Caco-2 (cell line): ENCODE measurements around the gene CLDN7. TPM values are rescaled to one million over a fixed set of nuclear protein-coding genes. Genes with fewer than 3 reads are reported as not detected.
A peak's percentile ranks its signal among the peaks of the same experiment; 100 is the strongest.

Experiments
- BruUV-seq: library from RNA; stranded (reverse); fragments of 400-500 nt; replicated peaks from 2 replicates; lab custom pipeline; 2021; lab: Mats Ljungman, UMichigan
- CTCF ChIA-PET: fragments of 300-600 bp; sonication (Branson Sonifier 250); formaldehyde crosslinking; loops from one replicate; lab custom pipeline; 2022; ENCODE audit warnings: antibody characterized with exemption; lab: Charles Lee
- POLR2A ChIA-PET: fragments of 300-600 bp; sonication (Branson Sonifier 250); formaldehyde crosslinking; loops from one replicate; lab custom pipeline; 2022; ENCODE audit warnings: antibody characterized with exemption; lab: Charles Lee
- DNase-seq, 2 experiments: peaks; one replicate each; pipeline versions ENCODE4 v3.0.0 to v3.0.0-alpha.2; 2020 to 2022
- H3K27me3 ChIP-seq: replicated peaks from 2 replicates; pipeline ENCODE4 v1.6.0; 2011; ENCODE audit warnings: low read length; ENCODE audit not compliant: control insufficient read depth, insufficient read depth
- H3K36me3 ChIP-seq: 2 replicates; pipeline ENCODE4 v1.5.1; 2011; ENCODE audit warnings: low read length; ENCODE audit not compliant: control insufficient read depth, insufficient read depth
- H3K4me1 ChIP-seq: fragments of 250-450 bp; sonication (Bioruptor Pico); 2 replicates; pipeline ENCODE4 v1.5.1; 2020; ENCODE audit warnings: mild to moderate bottlenecking
- H3K4me3 ChIP-seq: 2 replicates; pipeline ENCODE4 v1.5.1; 2011; ENCODE audit warnings: low read depth, mild to moderate bottlenecking, control low read depth, low read length
- H3K9me3 ChIP-seq: fragments of 250-450 bp; sonication (Bioruptor Pico); 2 replicates; pipeline ENCODE4 v1.5.1; 2020; ENCODE audit warnings: mild to moderate bottlenecking, moderate library complexity
- H3K27ac Mint-ChIP-seq: one replicate; pipeline ENCODE4 v1.8.0; 2022; ENCODE audit warnings: mixed read lengths; ENCODE audit not compliant: unreplicated experiment
- H3K27me3 Mint-ChIP-seq: one replicate; pipeline ENCODE4 v1.8.0; 2022; ENCODE audit warnings: mixed read lengths; ENCODE audit not compliant: insufficient read depth, unreplicated experiment
- H3K36me3 Mint-ChIP-seq: one replicate; pipeline ENCODE4 v1.8.0; 2022; ENCODE audit warnings: mild to moderate bottlenecking, mixed read lengths; ENCODE audit not compliant: insufficient read depth, unreplicated experiment
- H3K4me1 Mint-ChIP-seq: one replicate; pipeline ENCODE4 v1.8.0; 2022; ENCODE audit warnings: low read depth, mixed read lengths; ENCODE audit not compliant: unreplicated experiment
- H3K4me3 Mint-ChIP-seq: one replicate; pipeline ENCODE4 v1.8.0; 2022; ENCODE audit warnings: mild to moderate bottlenecking, moderate library complexity, mixed read lengths; ENCODE audit not compliant: unreplicated experiment
- H3K9me3 Mint-ChIP-seq: one replicate; pipeline ENCODE4 v1.8.0; 2022; ENCODE audit warnings: mixed read lengths; ENCODE audit not compliant: unreplicated experiment
- CTCF ChIP-seq, 2 experiments: fragments of 200-600 bp in 1 of 2; IDR thresholded peaks; 1 replicate in 1 of 2; 2 replicates in 1 of 2; pipeline versions ENCODE4 v1.5.1 to v1.8.0; 2011 to 2022; ENCODE audit warnings: antibody characterized with exemption in 1 of 2, control low read depth in 1 of 2, inconsistent platforms in 1 of 2, low read depth in 1 of 2, low read length in 1 of 2, mild to moderate bottlenecking in 1 of 2, moderate library complexity in 1 of 2; ENCODE audit not compliant: insufficient read depth in 1 of 2, severe bottlenecking in 1 of 2, unreplicated experiment in 1 of 2
- intact Hi-C: fragments of 100-400 bp; cut with micrococcal nuclease; formaldehyde crosslinking; loops from one replicate; pipeline ENCODE4 v1.10.0; 2022; ENCODE audit not compliant: unreplicated experiment
- total RNA-seq: library from RNA; stranded (reverse); gene quantifications from 2 replicates; pipeline ENCODE4 v1.2.3, GENCODE V29; 2022

CLDN7 gene
- total RNA-seq, 1 experiment from 2014 or later = 111 TPM

- BruUV-seq = no TSS peak
- Mint-ChIP-seq H3K4me3 (no peak overlapping the region), H3K27me3 (no peaks in the 10 kb centered on the region), H3K36me3 (peaks cover 5% of the 10 kb centered on the region), H3K9me3 (no peaks in the 10 kb centered on the region), H3K27ac (no peak overlapping the region), H3K4me1 (peaks cover 8% of the 10 kb centered on the region)
- Histone ChIP-seq H3K4me1 (peaks cover 3% of the 10 kb centered on the region; the same call in 1 of the 2 replicates), H3K4me3 (no peak overlapping the region), H3K36me3 (no peaks in the 10 kb centered on the region), H3K27me3 (no peaks in the 10 kb centered on the region), H3K9me3 (no peaks in the 10 kb centered on the region)
- ChIA-PET CTCF (interaction anchor here (1.1 kb wide), 1 partner anchor 13 kb away, joined by 3 read pairs; no protein-coding TSS in a partner anchor), POLR2A (interaction anchor here (0.6 kb wide), 1 partner anchor 30 kb away, joined by 3 read pairs; no protein-coding TSS in a partner anchor)
- DNase-seq = no peak
- no peak for TF ChIP-seq CTCF (IDR thresholded peaks at IDR 0.05; ENCODE audit: insufficient read depth in 1 of 2, low read depth in 1 of 2, low read length in 1 of 2, severe bottlenecking in 1 of 2, unreplicated experiment in 1 of 2)
- intact Hi-C loops = no loop called here
Observed at GRCh38 chr17:7283471-7284216, 21.4 kb upstream of the CLDN7 start.

GRCh38 chr17:7282752-7283321 lies 20.6 kb upstream of the CLDN7 start:
- Histone ChIP-seq H3K4me3 (no peak overlapping the region), H3K27me3 (no peaks in the 10 kb centered on the region), H3K4me1 (peaks cover 3% of the 10 kb centered on the region; the same call in 1 of the 2 replicates), H3K36me3 (no peaks in the 10 kb centered on the region), H3K9me3 (no peaks in the 10 kb centered on the region)
- no peak overlapping the region for H3K4me3 Mint-ChIP-seq
- no peak for DNase-seq
- no peaks in the 10 kb centered on the region for H3K9me3 Mint-ChIP-seq
- no peak for TF ChIP-seq CTCF (IDR thresholded peaks at IDR 0.05; ENCODE audit: insufficient read depth in 1 of 2, low read depth in 1 of 2, low read length in 1 of 2, severe bottlenecking in 1 of 2, unreplicated experiment in 1 of 2)
- ChIA-PET CTCF (interaction anchor here (1.1 kb wide), 1 partner anchor 14 kb away, joined by 3 read pairs; no protein-coding TSS in a partner anchor), POLR2A (interaction anchor here (0.6 kb wide), 1 partner anchor 31 kb away, joined by 3 read pairs; no protein-coding TSS in a partner anchor)
- intact Hi-C loops = no loop called here
- peaks cover 5% of the 10 kb centered on the region for H3K36me3 Mint-ChIP-seq
- H3K4me1 Mint-ChIP-seq = peaks cover 8% of the 10 kb centered on the region
- no peaks in the 10 kb centered on the region for H3K27me3 Mint-ChIP-seq
- no peak overlapping the region for H3K27ac Mint-ChIP-seq
- BruUV-seq = no TSS peak

GRCh38 chr17:7281953-7282751 lies 19.9 kb upstream of the CLDN7 start:
- intact Hi-C loops = loop anchor here (1.0 kb wide), 1 partner anchor 12 kb away; the partner anchor contains the start of gene YBX2
- TSS peak; percentile 35 for BruUV-seq
- Histone ChIP-seq H3K4me3 (peak overlapping the region; percentile 54), H3K4me1 (peaks cover 3% of the 10 kb centered on the region; the same call in 1 of the 2 replicates), H3K9me3 (no peaks in the 10 kb centered on the region), H3K36me3 (no peaks in the 10 kb centered on the region), H3K27me3 (no peaks in the 10 kb centered on the region)
- no peak for DNase-seq
- ChIA-PET CTCF (interaction anchor here (0.8 to 1.4 kb wide), 2 partner anchors 12 to 21 kb away, joined by 4 to 6 read pairs; no protein-coding TSS in a partner anchor), POLR2A (interaction anchor here (1.5 kb wide), 1 partner anchor 122 kb away, joined by 3 read pairs; the partner anchor contains the start of gene TMEM256)
- Mint-ChIP-seq H3K27me3 (no peaks in the 10 kb centered on the region), H3K9me3 (no peaks in the 10 kb centered on the region), H3K4me3 (peak overlapping the region; percentile 85), H3K4me1 (peaks cover 8% of the 10 kb centered on the region), H3K36me3 (peaks cover 5% of the 10 kb centered on the region), H3K27ac (peak overlapping the region; percentile 85)
- TF ChIP-seq CTCF (IDR thresholded peaks at IDR 0.05; ENCODE audit: insufficient read depth in 1 of 2, low read depth in 1 of 2, low read length in 1 of 2, severe bottlenecking in 1 of 2, unreplicated experiment in 1 of 2) = no peak
